Stimulated activated effector memory CD8-positive, alpha-beta T cell treated with anti-CD3 and anti-CD28 coated beads, Interleukin-12 subunit alpha, Interleukin-12 subunit beta, amount 100 ng/mL, for 72 hours (primary cell): ENCODE results near the gene ZCCHC24.
A peak's percentile ranks its signal among the peaks of the same experiment; 100 is the strongest.
"Not testable (repeated sequence)": the region's sequence is repeated elsewhere in the genome, so short reads cannot be mapped to it uniquely, and the experiment has no call there.

Experiments
- ATAC-seq: fragments of 150-1000 bp; cut with Tn5 transposase; 2 replicates; pipeline ENCODE4 v1.10.0; 2021
- DNase-seq, 2 donors: peaks; one replicate each; pipeline ENCODE4 v3.0.0; 2021 to 2022; ENCODE audit warnings: low spot score in 2 of 2
- H3K27ac Mint-ChIP-seq: one replicate; pipeline ENCODE4 v1.8.0; 2022; ENCODE audit warnings: mild to moderate bottlenecking, mixed read lengths
- H3K36me3 Mint-ChIP-seq: one replicate; pipeline ENCODE4 v1.8.0; 2022; ENCODE audit warnings: mild to moderate bottlenecking, mixed read lengths
- H3K4me1 Mint-ChIP-seq: one replicate; pipeline ENCODE4 v1.8.0; 2022; ENCODE audit warnings: mixed read lengths
- H3K4me3 Mint-ChIP-seq: one replicate; pipeline ENCODE4 v1.8.0; 2022; ENCODE audit warnings: mild to moderate bottlenecking, mixed read lengths
- H3K9me3 Mint-ChIP-seq: one replicate; pipeline ENCODE4 v1.8.0; 2022; ENCODE audit warnings: mixed read lengths

The ZCCHC24 gene

GRCh38 chr10:79344502-79345195 lies 100.8 kb downstream of the ZCCHC24 start:
- Mint-ChIP-seq H3K27ac (peak overlapping the region; percentile 73), H3K4me3 (no peak overlapping the region), H3K9me3 (no peaks in the 10 kb centered on the region), H3K4me1 (peaks cover 41% of the 10 kb centered on the region), H3K36me3 (peaks cover 29% of the 10 kb centered on the region)
- ATAC-seq (no peak), DNase-seq (peak in 1 of 2 donors; percentile 39)

- ATAC-seq: no peak
- no peak for DNase-seq
- Mint-ChIP-seq H3K27ac (peak overlapping the region; percentile 63), H3K4me1 (peaks cover 32% of the 10 kb centered on the region), H3K9me3 (no peaks in the 10 kb centered on the region), H3K4me3 (no peak overlapping the region), H3K36me3 (peaks cover 13% of the 10 kb centered on the region)
Observed at GRCh38 chr10:79342811-79343561, 102.4 kb downstream of the ZCCHC24 start.

GRCh38 chr10:79342295-79342761 lies 103.1 kb downstream of the ZCCHC24 start:
- Mint-ChIP-seq H3K4me3 (no peak overlapping the region), H3K36me3 (peaks cover 7% of the 10 kb centered on the region), H3K27ac (no peak overlapping the region), H3K4me1 (peaks cover 32% of the 10 kb centered on the region), H3K9me3 (no peaks in the 10 kb centered on the region)
- ATAC-seq: no peak
- no peak for DNase-seq

DNA sequence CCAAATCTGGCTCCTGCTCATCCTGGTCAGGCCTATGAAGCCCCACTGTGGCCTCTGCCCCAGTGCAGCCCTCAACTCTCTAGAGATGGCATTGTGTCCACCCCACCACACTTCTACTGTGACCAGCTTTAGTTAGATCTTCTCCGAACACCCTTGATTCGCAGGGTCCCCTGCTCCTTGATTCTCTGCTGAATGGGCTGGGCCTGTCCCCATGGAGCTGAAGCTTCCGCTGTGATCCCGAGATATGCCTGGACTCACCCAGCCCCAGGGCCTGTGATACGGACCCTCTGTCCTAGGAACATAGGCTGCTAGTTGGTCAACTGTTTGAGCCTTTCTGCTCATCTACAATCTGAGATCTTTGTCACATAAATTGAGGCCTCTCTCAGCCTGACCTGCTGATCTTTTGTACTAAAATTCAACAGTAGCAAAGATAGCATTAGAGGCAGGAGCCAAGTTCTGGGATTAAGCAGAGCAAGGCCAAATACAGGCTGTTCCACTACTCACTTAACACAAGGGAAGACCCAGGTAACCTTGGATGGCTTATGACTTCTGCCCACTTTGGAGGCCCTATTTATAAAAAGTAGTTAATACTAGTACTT lies 104.7 kb downstream of the ZCCHC24 start:
- Mint-ChIP-seq H3K36me3 (no peaks in the 10 kb centered on the region), H3K9me3 (no peaks in the 10 kb centered on the region), H3K27ac (peak overlapping the region; percentile 37), H3K4me3 (no peak overlapping the region), H3K4me1 (peaks cover 34% of the 10 kb centered on the region)
- DNase-seq: no peak
- ATAC-seq: no peak

DNA sequence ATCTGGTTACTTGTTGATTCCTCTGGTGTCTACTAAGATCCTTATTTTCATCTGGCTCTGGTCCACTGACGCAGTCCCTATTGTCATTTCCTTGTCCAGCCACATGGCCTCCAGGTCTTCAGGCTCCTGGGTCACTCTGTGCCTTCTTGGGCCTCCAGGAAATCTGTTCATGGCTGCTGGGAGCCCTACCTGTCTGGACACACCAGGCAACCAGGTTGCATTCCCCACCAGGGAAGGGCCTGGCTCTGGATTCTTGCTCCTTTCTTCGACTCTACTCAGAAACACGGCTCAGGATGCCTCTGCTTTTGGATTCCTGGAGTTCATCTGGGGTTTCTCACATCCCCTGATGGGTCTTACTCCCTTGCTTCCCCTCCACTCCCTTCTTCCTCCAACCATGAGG lies 106.2 kb downstream of the ZCCHC24 start:
- no peak overlapping the region for H3K4me3 Mint-ChIP-seq
- H3K9me3 Mint-ChIP-seq: no peaks in the 10 kb centered on the region
- H3K36me3 Mint-ChIP-seq: no peaks in the 10 kb centered on the region
- ATAC-seq (no peak), DNase-seq (no peak)
- H3K27ac Mint-ChIP-seq: peak overlapping the region; percentile 75
- peaks cover 40% of the 10 kb centered on the region for H3K4me1 Mint-ChIP-seq

DNA sequence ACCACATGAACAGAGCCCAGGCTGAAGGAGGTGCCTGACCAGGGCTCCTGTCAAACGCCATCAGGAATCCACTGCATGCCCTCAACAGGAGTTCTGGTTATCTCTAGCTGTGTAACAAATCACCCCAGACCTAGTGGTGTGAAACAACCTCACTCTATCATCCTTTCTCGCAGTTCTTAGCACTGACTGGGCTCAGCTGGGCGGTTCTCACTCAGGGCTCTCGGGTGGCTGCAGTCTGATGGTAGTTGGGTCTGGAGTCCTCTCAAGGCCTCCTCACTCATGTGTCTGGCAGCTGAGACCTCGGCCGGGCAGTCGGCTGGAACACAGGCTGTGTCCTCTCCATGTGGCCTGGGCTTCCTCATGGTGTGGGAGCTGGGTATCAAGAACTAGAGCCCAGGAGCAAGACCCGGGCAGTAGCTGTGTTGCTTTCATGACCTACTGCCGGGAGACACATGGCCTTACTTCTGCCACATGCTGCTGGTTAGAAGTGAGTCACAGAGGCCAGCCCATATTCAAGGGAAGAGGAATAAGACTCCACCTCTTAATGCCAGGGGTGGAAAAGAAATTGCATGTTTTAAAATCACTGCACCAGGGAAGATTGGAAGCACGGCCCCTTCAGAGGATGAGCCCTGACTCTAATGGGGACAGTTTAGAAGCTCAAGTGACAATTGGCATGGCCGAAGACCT lies 107.5 kb downstream of the ZCCHC24 start:
- DNase-seq, H3K4me3 Mint-ChIP-seq, H3K27ac Mint-ChIP-seq, H3K9me3 Mint-ChIP-seq, ATAC-seq, H3K36me3 Mint-ChIP-seq: not testable (repeated sequence)
- peaks cover 35% of the 10 kb centered on the region for H3K4me1 Mint-ChIP-seq

- Mint-ChIP-seq H3K4me3 (no peak overlapping the region), H3K27ac (peak overlapping the region; percentile 67), H3K9me3 (no peaks in the 10 kb centered on the region), H3K4me1 (peaks cover 40% of the 10 kb centered on the region), H3K36me3 (peaks cover 5% of the 10 kb centered on the region)
- DNase-seq (no peak), ATAC-seq (no peak)
Observed at GRCh38 chr10:79336739-79337138, 108.7 kb downstream of the ZCCHC24 start.

GRCh38 chr10:79336276-79336675 lies 109.1 kb downstream of the ZCCHC24 start:
- Mint-ChIP-seq H3K9me3 (no peaks in the 10 kb centered on the region), H3K27ac (peak overlapping the region; percentile 67), H3K36me3 (peaks cover 5% of the 10 kb centered on the region), H3K4me3 (no peak overlapping the region), H3K4me1 (peaks cover 44% of the 10 kb centered on the region)
- DNase-seq (no peak), ATAC-seq (no peak)

DNA sequence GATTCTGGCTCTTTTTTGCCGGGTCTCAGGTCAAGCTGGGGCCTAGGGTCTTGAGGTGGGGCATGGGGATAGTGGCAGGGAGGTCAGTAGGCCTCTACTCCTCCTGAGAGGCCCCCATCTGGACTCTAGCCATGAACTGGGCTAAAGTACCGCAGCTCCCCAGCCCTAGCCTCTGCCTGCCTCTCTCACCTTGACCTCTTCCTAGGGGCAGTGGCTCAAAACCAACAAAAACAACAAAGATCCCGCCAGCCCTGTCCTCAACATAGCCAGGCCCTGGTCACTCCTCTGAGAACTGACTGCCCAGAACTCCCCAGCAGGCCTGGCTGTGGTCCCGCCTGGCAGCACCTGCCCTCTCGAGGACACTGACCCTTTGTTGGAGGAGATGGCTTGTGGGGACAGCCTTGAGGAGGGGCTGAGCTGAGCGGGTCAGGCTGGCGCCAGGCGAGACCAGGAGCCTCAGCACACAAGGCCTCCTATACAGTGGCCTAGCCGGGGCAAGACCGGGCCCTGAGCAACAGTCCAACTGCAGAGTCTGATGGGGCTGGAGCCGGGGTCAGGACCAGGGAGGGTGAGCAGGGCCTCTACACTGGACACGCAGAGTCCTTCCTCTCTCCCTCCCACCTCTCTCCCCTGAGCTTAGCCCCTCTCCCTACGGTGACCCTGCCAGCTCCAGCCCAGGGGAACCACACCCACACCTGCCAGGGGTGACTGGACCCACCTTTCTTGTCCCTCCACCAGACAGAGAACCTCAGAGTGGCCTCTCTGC lies 109.8 kb downstream of the ZCCHC24 start:
- Mint-ChIP-seq H3K4me1 (peaks cover 51% of the 10 kb centered on the region), H3K9me3 (no peaks in the 10 kb centered on the region), H3K27ac (peak overlapping the region; percentile 67), H3K4me3 (no peak overlapping the region), H3K36me3 (peaks cover 5% of the 10 kb centered on the region)
- ATAC-seq: no peak
- no peak for DNase-seq

DNA sequence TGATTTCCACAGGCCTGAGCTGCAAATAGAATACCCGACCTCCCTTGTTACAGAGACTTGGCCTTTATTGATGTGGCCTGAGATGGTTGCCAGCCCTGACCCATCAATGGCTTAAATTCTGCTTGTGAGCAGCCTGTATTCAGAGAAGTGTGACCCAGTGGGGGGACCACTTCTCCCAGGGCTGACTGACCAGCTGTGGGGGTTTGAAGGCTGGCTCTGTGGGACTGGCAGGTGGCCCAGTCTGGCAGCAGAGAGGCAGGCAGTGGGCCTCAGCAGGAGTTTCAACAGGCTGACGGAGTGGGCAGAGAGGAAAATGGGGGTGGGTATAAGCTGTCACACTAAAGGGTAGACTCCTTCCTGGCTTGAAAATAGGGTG lies 110.3 kb downstream of the ZCCHC24 start:
- Mint-ChIP-seq H3K4me1 (peaks cover 51% of the 10 kb centered on the region), H3K4me3 (no peak overlapping the region), H3K36me3 (peaks cover 5% of the 10 kb centered on the region), H3K9me3 (no peaks in the 10 kb centered on the region), H3K27ac (peak overlapping the region; percentile 67)
- no peak for ATAC-seq
- DNase-seq: no peak

GRCh38 chr10:79334573-79334972 lies 110.9 kb downstream of the ZCCHC24 start:
- peak overlapping the region; percentile 67 for H3K27ac Mint-ChIP-seq
- no peak overlapping the region for H3K4me3 Mint-ChIP-seq
- H3K4me1 Mint-ChIP-seq: peaks cover 53% of the 10 kb centered on the region
- H3K36me3 Mint-ChIP-seq: peaks cover 5% of the 10 kb centered on the region
- ATAC-seq (no peak), DNase-seq (no peak)
- H3K9me3 Mint-ChIP-seq: no peaks in the 10 kb centered on the region

DNA sequence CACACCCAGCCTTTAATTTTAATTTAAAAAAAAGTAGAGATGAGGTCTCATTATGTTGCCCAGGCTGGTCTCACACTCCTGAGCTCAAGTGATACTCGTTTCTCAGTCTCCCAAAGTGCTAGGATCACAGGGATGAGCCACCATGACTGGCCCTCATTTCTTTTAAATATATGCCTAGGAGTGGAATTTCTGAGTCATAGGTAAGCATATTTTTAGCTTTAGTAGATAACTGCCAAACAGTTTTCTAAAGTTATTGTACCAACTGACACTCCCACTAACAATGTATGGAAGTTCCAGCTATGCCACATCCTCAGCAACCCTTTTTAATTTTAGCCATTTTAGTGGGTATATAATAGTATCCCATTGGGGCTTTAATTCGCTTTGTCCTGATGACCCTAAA lies 111.9 kb downstream of the ZCCHC24 start:
- peak overlapping the region; percentile 41 for H3K27ac Mint-ChIP-seq
- no peaks in the 10 kb centered on the region for H3K9me3 Mint-ChIP-seq
- no peak for ATAC-seq
- peaks cover 52% of the 10 kb centered on the region for H3K4me1 Mint-ChIP-seq
- peaks cover 5% of the 10 kb centered on the region for H3K36me3 Mint-ChIP-seq
- no peak overlapping the region for H3K4me3 Mint-ChIP-seq
- DNase-seq: no peak

GRCh38 chr10:79332610-79333315 lies 112.7 kb downstream of the ZCCHC24 start:
- not testable (repeated sequence) for H3K36me3 Mint-ChIP-seq, H3K9me3 Mint-ChIP-seq, DNase-seq, ATAC-seq, H3K4me3 Mint-ChIP-seq
- H3K4me1 Mint-ChIP-seq: peaks cover 52% of the 10 kb centered on the region
- H3K27ac Mint-ChIP-seq: peak overlapping the region; percentile 41
